Thyroid gland (tissue), 4 donors: ENCODE results near the gene ANO2.

Experiments used
- CTCF ChIP-seq, 6 experiments: fragments of 200-600 bp in 3 of 6; fragments of 450-650 bp in 3 of 6; sonication (generic) in 3 of 6; IDR thresholded peaks; one replicate each; pipeline ENCODE4 v1.5.1; 2016 to 2019; ENCODE audit warnings: antibody characterized with exemption in 6 of 6, mild to moderate bottlenecking in 2 of 6, inconsistent platforms in 1 of 6, moderate library complexity in 1 of 6
- POLR2A ChIP-seq, 2 donors: fragments of 450-650 bp; IDR thresholded peaks; one replicate each; pipeline ENCODE4 v1.6.1; 2017; ENCODE audit warnings: antibody characterized with exemption in 2 of 2, mild to moderate bottlenecking in 2 of 2, moderate library complexity in 1 of 2

GRCh38 chr12:5947006-5947405 is 1.9 kb upstream of the ANO2 start:
- no peak for TF ChIP-seq CTCF (IDR thresholded peaks at IDR 0.05)
- TF ChIP-seq POLR2A (IDR thresholded peaks at IDR 0.05), result no peak
